HepG2 (cell line): ENCODE data around the gene MRPS7. TPM values are rescaled to one million over a fixed set of nuclear protein-coding genes. Genes with fewer than 3 reads are reported as not detected.

Experiments
- ARHGAP35 ChIP-seq: sonication (generic); formaldehyde crosslinking; IDR thresholded peaks from 2 replicates; pipeline ENCODE4 v1.9.0; 2022; ENCODE audit warnings: mild to moderate bottlenecking, inconsistent platforms, moderate library complexity, missing genetic modification reagents, borderline replicate concordance
- IRF2 ChIP-seq: IDR thresholded peaks from 2 replicates; pipeline ENCODE4 v1.6.1; 2018; ENCODE audit warnings: missing genetic modification reagents, missing compliant biosample characterization
- JUNB ChIP-seq: sonication (generic); formaldehyde crosslinking; IDR thresholded peaks from 2 replicates; pipeline ENCODE4 v1.8.0; 2022; ENCODE audit warnings: missing genetic modification reagents, mild to moderate bottlenecking, borderline replicate concordance
- MAFG ChIP-seq: sonication (generic); formaldehyde crosslinking; IDR thresholded peaks from 2 replicates; pipeline ENCODE4 v1.5.1; 2020; ENCODE audit warnings: mild to moderate bottlenecking, missing genetic modification reagents
- NAIF1 ChIP-seq: sonication (generic); formaldehyde crosslinking; IDR thresholded peaks from 2 replicates; pipeline ENCODE4 v1.5.0; 2020; ENCODE audit warnings: mild to moderate bottlenecking, missing genetic modification reagents, borderline replicate concordance
- NFE2L1 ChIP-seq: sonication (generic); formaldehyde crosslinking; IDR thresholded peaks from 2 replicates; pipeline ENCODE4 v1.4.0; 2020; ENCODE audit warnings: missing genetic modification reagents, mild to moderate bottlenecking, borderline replicate concordance
- NR2C2 ChIP-seq: sonication (generic); formaldehyde crosslinking; IDR thresholded peaks from 2 replicates; pipeline ENCODE4 v1.4.0; 2020; ENCODE audit warnings: missing genetic modification reagents, mild to moderate bottlenecking, moderate library complexity, borderline replicate concordance
- SKI ChIP-seq: fragments of 450-650 bp; IDR thresholded peaks from one replicate; pipeline ENCODE4 v1.6.1; 2018; ENCODE audit warnings: mild to moderate bottlenecking; ENCODE audit not compliant: partially characterized antibody
- TARDBP ChIP-seq: sonication (generic); formaldehyde crosslinking; IDR thresholded peaks from 2 replicates; pipeline ENCODE4 v1.8.0; 2022; ENCODE audit warnings: mild to moderate bottlenecking, missing genetic modification reagents
- ZBTB38 ChIP-seq: sonication (generic); formaldehyde crosslinking; IDR thresholded peaks from 2 replicates; pipeline ENCODE4 v1.5.1; 2020; ENCODE audit warnings: mild to moderate bottlenecking, missing genetic modification reagents
- ZNF577 ChIP-seq: sonication (generic); formaldehyde crosslinking; IDR thresholded peaks from 2 replicates; pipeline ENCODE4 v1.4.0; 2020; ENCODE audit warnings: mild to moderate bottlenecking, low read depth, missing genetic modification reagents, borderline replicate concordance
- ZNF672 ChIP-seq: sonication (generic); formaldehyde crosslinking; IDR thresholded peaks from 2 replicates; pipeline ENCODE4 v1.8.1; 2022; ENCODE audit warnings: missing genetic modification reagents
- polyA plus RNA-seq, 8 experiments: library from polyadenylated mRNA; depleted of rRNA in 3 of 8; stranded (reverse) in 7 of 8; unstranded in 1 of 8; fragments of >200 nt; fragmentation: Illumina TruSeq in 4 of 8; extraction: Trizol in 4 of 8; gene quantifications; 2 replicates each; pipeline versions ENCODE4 v1.2.1 to v1.2.3, GENCODE V29; 2011 to 2016; ENCODE audit warnings: low read depth in 4 of 8, missing spikeins in 1 of 8, mixed read lengths in 1 of 8; ENCODE audit not compliant: insufficient read depth in 1 of 8
- total RNA-seq, 5 experiments: library from RNA; depleted of rRNA; stranded (reverse); fragments of >200 nt; fragmentation: Illumina TruSeq; extraction: Trizol; gene quantifications; 2 replicates each; pipeline ENCODE4 v1.2.3, GENCODE V29; 2016; ENCODE audit warnings: low read depth in 1 of 5
- TF ChIP-seq, protein P1 (sequence below): IDR thresholded peaks from 2 replicates; pipeline ENCODE4 v1.6.1; 2018; ENCODE audit warnings: missing genetic modification reagents, mild to moderate bottlenecking, missing compliant biosample characterization
- TF ChIP-seq, protein P2 (sequence below): sonication (generic); formaldehyde crosslinking; IDR thresholded peaks from 2 replicates; pipeline ENCODE4 v1.5.1; 2020; ENCODE audit warnings: missing genetic modification reagents, mild to moderate bottlenecking, borderline replicate concordance
- TF ChIP-seq, protein P3 (sequence below): sonication (generic); formaldehyde crosslinking; IDR thresholded peaks from 2 replicates; pipeline ENCODE4 v1.4.0; 2020; ENCODE audit warnings: missing genetic modification reagents, borderline replicate concordance
- TF ChIP-seq, protein P4 (sequence below): sonication (generic); formaldehyde crosslinking; IDR thresholded peaks from 2 replicates; pipeline ENCODE4 v1.5.0; 2020; ENCODE audit warnings: mild to moderate bottlenecking, missing genetic modification reagents

Gene MRPS7
- total and polyA plus RNA-seq, 2 of the 13 experiments (the other 11 are each of a cell fraction or from before 2014, with no cell fraction given): 97.0 to 162 TPM

DNA sequence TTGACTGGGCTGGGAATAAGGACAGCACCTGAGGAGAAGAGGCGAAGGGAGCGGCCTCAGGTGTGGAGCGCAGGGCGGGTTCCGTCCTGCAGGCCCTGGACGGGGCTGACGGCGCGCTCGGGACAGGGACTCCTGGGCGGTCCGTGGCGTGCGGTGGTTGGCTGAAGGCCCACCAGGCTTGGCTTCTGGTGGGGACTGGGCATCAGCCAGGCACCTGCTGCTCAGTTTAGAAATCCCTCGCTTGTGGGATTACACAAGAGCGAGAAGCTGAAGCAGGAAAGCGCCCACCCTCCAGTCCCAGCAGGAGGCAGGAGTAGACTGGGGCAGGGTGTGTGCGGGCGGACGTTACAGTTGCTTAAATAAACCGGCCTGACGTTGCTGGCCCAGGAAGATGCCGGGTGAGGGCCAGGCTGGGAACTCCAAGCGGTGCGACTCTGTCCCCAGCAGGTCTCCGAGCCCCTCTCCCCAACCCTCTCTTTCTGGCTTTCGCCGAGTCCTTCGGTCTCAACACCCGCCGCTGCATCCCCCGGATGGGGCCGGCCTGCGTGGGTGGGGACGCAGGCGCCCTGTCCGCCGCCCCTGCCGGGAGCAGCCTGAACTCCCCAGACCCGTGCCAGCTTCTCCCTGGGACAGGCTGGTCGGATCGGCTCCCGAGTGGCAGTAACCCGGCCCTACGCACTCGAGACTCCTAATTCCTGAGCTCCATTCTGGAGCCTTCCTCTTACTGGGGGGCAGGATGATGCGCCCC lies 8.7 kb downstream of the MRPS7 start (continued):
- TF ChIP-seq NR2C2 (0 out of 2 replicates have a peak, but pooled peaks have one; percentile 15), JUNB (CRISPR knock-in tag) (no peak), SKI (peak; percentile 76), IRF2 (CRISPR knock-in tag) (peak; percentile 73; the same call in 1 of the 2 replicates), NAIF1 (CRISPR knock-in tag) (peak; percentile 67; the same call in 1 of the 2 replicates), TARDBP (peak; percentile 31; the same call in 1 of the 2 replicates), MAFG (peak; percentile 35; the same call in 1 of the 2 replicates), ZNF672 (CRISPR knock-in tag) (no peak), ARHGAP35 (0 out of 2 replicates have a peak, but pooled peaks have one; percentile 31), NFE2L1 (CRISPR knock-in tag) (peak; percentile 65; the same call in 1 of the 2 replicates), ZBTB38 (CRISPR knock-in tag) (peak; percentile 31; the same call in 1 of the 2 replicates), ZNF577 (CRISPR knock-in tag) (no peak)
- TF ChIP-seq, protein P1, sequence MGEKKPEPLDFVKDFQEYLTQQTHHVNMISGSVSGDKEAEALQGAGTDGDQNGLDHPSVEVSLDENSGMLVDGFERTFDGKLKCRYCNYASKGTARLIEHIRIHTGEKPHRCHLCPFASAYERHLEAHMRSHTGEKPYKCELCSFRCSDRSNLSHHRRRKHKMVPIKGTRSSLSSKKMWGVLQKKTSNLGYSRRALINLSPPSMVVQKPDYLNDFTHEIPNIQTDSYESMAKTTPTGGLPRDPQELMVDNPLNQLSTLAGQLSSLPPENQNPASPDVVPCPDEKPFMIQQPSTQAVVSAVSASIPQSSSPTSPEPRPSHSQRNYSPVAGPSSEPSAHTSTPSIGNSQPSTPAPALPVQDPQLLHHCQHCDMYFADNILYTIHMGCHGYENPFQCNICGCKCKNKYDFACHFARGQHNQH (CRISPR knock-in tag): peak; percentile 85; the same call in 1 of the 2 replicates
- TF ChIP-seq, protein P2, sequence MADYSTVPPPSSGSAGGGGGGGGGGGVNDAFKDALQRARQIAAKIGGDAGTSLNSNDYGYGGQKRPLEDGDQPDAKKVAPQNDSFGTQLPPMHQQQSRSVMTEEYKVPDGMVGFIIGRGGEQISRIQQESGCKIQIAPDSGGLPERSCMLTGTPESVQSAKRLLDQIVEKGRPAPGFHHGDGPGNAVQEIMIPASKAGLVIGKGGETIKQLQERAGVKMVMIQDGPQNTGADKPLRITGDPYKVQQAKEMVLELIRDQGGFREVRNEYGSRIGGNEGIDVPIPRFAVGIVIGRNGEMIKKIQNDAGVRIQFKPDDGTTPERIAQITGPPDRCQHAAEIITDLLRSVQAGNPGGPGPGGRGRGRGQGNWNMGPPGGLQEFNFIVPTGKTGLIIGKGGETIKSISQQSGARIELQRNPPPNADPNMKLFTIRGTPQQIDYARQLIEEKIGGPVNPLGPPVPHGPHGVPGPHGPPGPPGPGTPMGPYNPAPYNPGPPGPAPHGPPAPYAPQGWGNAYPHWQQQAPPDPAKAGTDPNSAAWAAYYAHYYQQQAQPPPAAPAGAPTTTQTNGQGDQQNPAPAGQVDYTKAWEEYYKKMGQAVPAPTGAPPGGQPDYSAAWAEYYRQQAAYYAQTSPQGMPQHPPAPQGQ: no peak
- TF ChIP-seq, protein P3, sequence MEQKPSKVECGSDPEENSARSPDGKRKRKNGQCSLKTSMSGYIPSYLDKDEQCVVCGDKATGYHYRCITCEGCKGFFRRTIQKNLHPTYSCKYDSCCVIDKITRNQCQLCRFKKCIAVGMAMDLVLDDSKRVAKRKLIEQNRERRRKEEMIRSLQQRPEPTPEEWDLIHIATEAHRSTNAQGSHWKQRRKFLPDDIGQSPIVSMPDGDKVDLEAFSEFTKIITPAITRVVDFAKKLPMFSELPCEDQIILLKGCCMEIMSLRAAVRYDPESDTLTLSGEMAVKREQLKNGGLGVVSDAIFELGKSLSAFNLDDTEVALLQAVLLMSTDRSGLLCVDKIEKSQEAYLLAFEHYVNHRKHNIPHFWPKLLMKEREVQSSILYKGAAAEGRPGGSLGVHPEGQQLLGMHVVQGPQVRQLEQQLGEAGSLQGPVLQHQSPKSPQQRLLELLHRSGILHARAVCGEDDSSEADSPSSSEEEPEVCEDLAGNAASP (CRISPR knock-in tag): 0 out of 2 replicates have a peak, but pooled peaks have one; percentile 17
- TF ChIP-seq, protein P4, sequence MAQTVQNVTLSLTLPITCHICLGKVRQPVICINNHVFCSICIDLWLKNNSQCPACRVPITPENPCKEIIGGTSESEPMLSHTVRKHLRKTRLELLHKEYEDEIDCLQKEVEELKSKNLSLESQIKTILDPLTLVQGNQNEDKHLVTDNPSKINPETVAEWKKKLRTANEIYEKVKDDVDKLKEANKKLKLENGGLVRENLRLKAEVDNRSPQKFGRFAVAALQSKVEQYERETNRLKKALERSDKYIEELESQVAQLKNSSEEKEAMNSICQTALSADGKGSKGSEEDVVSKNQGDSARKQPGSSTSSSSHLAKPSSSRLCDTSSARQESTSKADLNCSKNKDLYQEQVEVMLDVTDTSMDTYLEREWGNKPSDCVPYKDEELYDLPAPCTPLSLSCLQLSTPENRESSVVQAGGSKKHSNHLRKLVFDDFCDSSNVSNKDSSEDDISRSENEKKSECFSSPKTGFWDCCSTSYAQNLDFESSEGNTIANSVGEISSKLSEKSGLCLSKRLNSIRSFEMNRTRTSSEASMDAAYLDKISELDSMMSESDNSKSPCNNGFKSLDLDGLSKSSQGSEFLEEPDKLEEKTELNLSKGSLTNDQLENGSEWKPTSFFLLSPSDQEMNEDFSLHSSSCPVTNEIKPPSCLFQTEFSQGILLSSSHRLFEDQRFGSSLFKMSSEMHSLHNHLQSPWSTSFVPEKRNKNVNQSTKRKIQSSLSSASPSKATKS (CRISPR knock-in tag): no peak
